ENCODE measurements around the gene TPD52L1.

Gene TPD52L1

GRCh38 chr6:125188037-125188436 is 34.5 kb downstream of the TPD52L1 start:
- no peaks in the 10 kb centered on the region for H3K36me3 ChIP-seq
- H3K27ac ChIP-seq = no peak overlapping the region
- no peaks in the 10 kb centered on the region for H3K27me3 ChIP-seq
- H3K9me3 ChIP-seq = no peaks in the 10 kb centered on the region
- no peak overlapping the region for H3K4me3 ChIP-seq (ENCODE audit: low read depth in 1 of 2, low read length in 1 of 2)
- TF ChIP-seq CTCF (IDR thresholded peaks at IDR 0.05) = no peak
- no peaks in the 10 kb centered on the region for H3K4me1 ChIP-seq (ENCODE audit: control insufficient read depth in 1 of 2, insufficient read depth in 1 of 2, low read depth in 1 of 2, low read length in 1 of 2)

- no peaks in the 10 kb centered on the region for H3K9me3 ChIP-seq
- no peaks in the 10 kb centered on the region for H3K36me3 ChIP-seq
- no peak for TF ChIP-seq CTCF (IDR thresholded peaks at IDR 0.05)
- no peaks in the 10 kb centered on the region for H3K4me1 ChIP-seq (ENCODE audit: control insufficient read depth in 1 of 2, insufficient read depth in 1 of 2, low read depth in 1 of 2, low read length in 1 of 2)
- no peaks in the 10 kb centered on the region for H3K27me3 ChIP-seq
- no peak overlapping the region for H3K27ac ChIP-seq
- H3K4me3 ChIP-seq (ENCODE audit: low read depth in 1 of 2, low read length in 1 of 2) = no peak overlapping the region
Measured at GRCh38 chr6:125188594-125189203, 35.1 kb downstream of the TPD52L1 start.

GRCh38 chr6:125189494-125189893 is 35.9 kb downstream of the TPD52L1 start:
- Histone ChIP-seq H3K9me3 (no peaks in the 10 kb centered on the region), H3K4me1 (ENCODE audit: control insufficient read depth in 1 of 2, insufficient read depth in 1 of 2, low read depth in 1 of 2, low read length in 1 of 2) (no peaks in the 10 kb centered on the region), H3K4me3 (ENCODE audit: low read depth in 1 of 2, low read length in 1 of 2) (no peak overlapping the region), H3K27me3 (no peaks in the 10 kb centered on the region), H3K27ac (no peak overlapping the region), H3K36me3 (no peaks in the 10 kb centered on the region)
- TF ChIP-seq CTCF (IDR thresholded peaks at IDR 0.05) = no peak

GRCh38 chr6:125190667-125191066 is 37.1 kb downstream of the TPD52L1 start:
- no peaks in the 10 kb centered on the region for H3K27me3 ChIP-seq
- H3K27ac ChIP-seq = no peak overlapping the region
- TF ChIP-seq CTCF (IDR thresholded peaks at IDR 0.05) = no peak
- H3K36me3 ChIP-seq = no peaks in the 10 kb centered on the region
- H3K4me1 ChIP-seq (ENCODE audit: control insufficient read depth in 1 of 2, insufficient read depth in 1 of 2, low read depth in 1 of 2, low read length in 1 of 2) = no peaks in the 10 kb centered on the region
- H3K9me3 ChIP-seq = no peaks in the 10 kb centered on the region
- no peak overlapping the region for H3K4me3 ChIP-seq (ENCODE audit: low read depth in 1 of 2, low read length in 1 of 2)

- H3K36me3 ChIP-seq = no peaks in the 10 kb centered on the region
- H3K27ac ChIP-seq = no peak overlapping the region
- no peak overlapping the region for H3K4me3 ChIP-seq (ENCODE audit: low read depth in 1 of 2, low read length in 1 of 2)
- no peaks in the 10 kb centered on the region for H3K4me1 ChIP-seq (ENCODE audit: control insufficient read depth in 1 of 2, insufficient read depth in 1 of 2, low read depth in 1 of 2, low read length in 1 of 2)
- TF ChIP-seq CTCF (IDR thresholded peaks at IDR 0.05) = peak; percentile 61
- H3K27me3 ChIP-seq = no peaks in the 10 kb centered on the region
- no peaks in the 10 kb centered on the region for H3K9me3 ChIP-seq
Measured at GRCh38 chr6:125191916-125192609, 38.5 kb downstream of the TPD52L1 start.

All from neutrophil (primary cell).